Stimulated activated CD8-positive, alpha-beta memory T cell treated with anti-CD3 and anti-CD28 coated beads, Interleukin-2, amount 100 ng/mL, for 48 hours (primary cell): ENCODE measurements around the gene EFNA5.

Experiments
- DNase-seq, 2 donors: peaks; one replicate each; pipeline ENCODE4 v3.0.0-alpha.2; 2020; ENCODE audit warnings: low read depth in 2 of 2

The EFNA5 gene

GRCh38 chr5:107571621-107572536 is 98.9 kb downstream of the EFNA5 start:
- peak; percentile 79 to 84 for DNase-seq

GRCh38 chr5:107570805-107571531 is 99.8 kb downstream of the EFNA5 start:
- no peak for DNase-seq

GRCh38 chr5:107570181-107570580 is 100.6 kb downstream of the EFNA5 start:
- DNase-seq: no peak

- DNase-seq: no peak
These were observed 102.7 kb downstream of the EFNA5 start for GRCh38 chr5:107567901-107568671.

GRCh38 chr5:107566986-107567385 is 103.8 kb downstream of the EFNA5 start:
- no peak for DNase-seq

- DNase-seq: no peak
These were observed 104.7 kb downstream of the EFNA5 start for GRCh38 chr5:107565791-107566767.

- no peak for DNase-seq
These were observed 105.8 kb downstream of the EFNA5 start for GRCh38 chr5:107564931-107565372.

- no peak for DNase-seq
These were observed 106.7 kb downstream of the EFNA5 start for GRCh38 chr5:107563959-107564544.

GRCh38 chr5:107560377-107560776 is 110.4 kb downstream of the EFNA5 start:
- DNase-seq: no peak

GRCh38 chr5:107558823-107559375 is 111.8 kb downstream of the EFNA5 start:
- DNase-seq: no peak

GRCh38 chr5:107557051-107557658 is 113.6 kb downstream of the EFNA5 start:
- DNase-seq: no peak

GRCh38 chr5:107556575-107556974 is 114.2 kb downstream of the EFNA5 start:
- no peak for DNase-seq

- no peak for DNase-seq
These were observed 115.2 kb downstream of the EFNA5 start for GRCh38 chr5:107555425-107556090.

- no peak for DNase-seq
These were observed 115.8 kb downstream of the EFNA5 start for GRCh38 chr5:107554776-107555424.

- DNase-seq: no peak
These were observed 117.6 kb downstream of the EFNA5 start for GRCh38 chr5:107553117-107553555.

- no peak for DNase-seq
These were observed 119.6 kb downstream of the EFNA5 start for GRCh38 chr5:107551088-107551487.

GRCh38 chr5:107549567-107549966 is 121.2 kb downstream of the EFNA5 start:
- no peak for DNase-seq

- DNase-seq: no peak
These were observed 122.3 kb downstream of the EFNA5 start for GRCh38 chr5:107548477-107548876.

- no peak for DNase-seq
These were observed 124.0 kb downstream of the EFNA5 start for GRCh38 chr5:107546719-107547118.
